GM23338 (cell line): ENCODE results near the gene COMMD8.

Experiments
- CREB1 ChIP-seq: fragments of 250-450 bp; sonication (Bioruptor Pico); IDR thresholded peaks from 2 replicates; pipeline ENCODE4 v1.5.0; 2020; ENCODE audit warnings: low read depth, mild to moderate bottlenecking, moderate library complexity
- EZH2 ChIP-seq: fragments of 200-600 bp; sonication (generic); IDR thresholded peaks from one replicate; pipeline ENCODE4 v1.8.0; 2017; ENCODE audit warnings: antibody characterized with exemption, mild to moderate bottlenecking, low read depth; ENCODE audit not compliant: unreplicated experiment
- EZH2phosphoT487 ChIP-seq: fragments of 200-600 bp; sonication (generic); IDR thresholded peaks from one replicate; pipeline ENCODE4 v1.8.1; 2018; ENCODE audit warnings: antibody characterized with exemption; ENCODE audit not compliant: unreplicated experiment
- JUNB ChIP-seq: IDR thresholded peaks from one replicate; pipeline ENCODE4 v1.6.1; 2016; ENCODE audit warnings: antibody characterized with exemption; ENCODE audit not compliant: unreplicated experiment
- NANOG ChIP-seq: IDR thresholded peaks from 2 replicates; pipeline ENCODE4 v1.6.1; 2016; ENCODE audit warnings: antibody characterized with exemption, borderline replicate concordance
- POLR2AphosphoS5 ChIP-seq: IDR thresholded peaks from 2 replicates; pipeline ENCODE4 v1.6.1; 2016; ENCODE audit warnings: antibody characterized with exemption, low read depth
- STAT1 ChIP-seq: IDR thresholded peaks from one replicate; pipeline ENCODE4 v1.6.1; 2016; ENCODE audit warnings: antibody characterized with exemption; ENCODE audit not compliant: unreplicated experiment
- ZNF114 ChIP-seq: fragments of 250-450 bp; sonication (Bioruptor Pico); IDR thresholded peaks from 2 replicates; pipeline ENCODE4 v1.5.0; 2020; ENCODE audit warnings: mild to moderate bottlenecking, moderate library complexity
- ZNF331 ChIP-seq: fragments of 250-450 bp; sonication (Bioruptor Pico); IDR thresholded peaks from 2 replicates; pipeline ENCODE4 v1.5.0; 2020; ENCODE audit warnings: low read depth, mild to moderate bottlenecking, moderate library complexity
- TF ChIP-seq, protein P1 (sequence below), 2 experiments: fragments of 200-600 bp in 1 of 2; sonication (generic) in 1 of 2; conservative IDR thresholded peaks; 2 replicates each; pipeline versions ENCODE4 v1.5.1 to v1.6.1; 2016 to 2017; ENCODE audit warnings: antibody characterized with exemption in 2 of 2, low read depth in 2 of 2, mild to moderate bottlenecking in 2 of 2, moderate library complexity in 1 of 2
- TF ChIP-seq, protein P2 (sequence below): IDR thresholded peaks from one replicate; pipeline ENCODE4 v1.6.1; 2018; ENCODE audit warnings: antibody characterized with exemption; ENCODE audit not compliant: unreplicated experiment
- TF ChIP-seq, protein P3 (sequence below): fragments of 250-450 bp; sonication (Bioruptor Pico); IDR thresholded peaks from 2 replicates; pipeline ENCODE4 v1.5.0; 2020; ENCODE audit warnings: mild to moderate bottlenecking, moderate library complexity

DNA sequence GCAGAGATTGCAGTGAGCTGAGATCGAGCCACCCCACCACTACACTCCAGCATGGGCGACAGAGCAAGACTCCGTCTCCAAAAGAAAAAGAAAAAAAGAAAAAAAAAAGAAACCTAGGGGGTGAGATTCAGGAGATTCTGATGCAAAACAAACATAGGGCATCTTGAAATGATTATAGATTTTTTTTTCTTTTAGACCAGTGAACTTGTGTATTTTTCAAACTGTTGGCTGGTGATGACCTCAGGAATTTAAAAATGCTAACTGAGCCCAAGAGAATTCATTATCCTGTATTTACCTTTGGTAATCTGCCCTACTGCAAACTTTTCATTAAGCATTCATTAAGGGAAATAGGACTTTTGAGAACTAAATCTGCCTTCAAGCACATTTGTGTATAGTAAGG, 42.2 kb upstream of the COMMD8 start:
- TF ChIP-seq, protein P1, sequence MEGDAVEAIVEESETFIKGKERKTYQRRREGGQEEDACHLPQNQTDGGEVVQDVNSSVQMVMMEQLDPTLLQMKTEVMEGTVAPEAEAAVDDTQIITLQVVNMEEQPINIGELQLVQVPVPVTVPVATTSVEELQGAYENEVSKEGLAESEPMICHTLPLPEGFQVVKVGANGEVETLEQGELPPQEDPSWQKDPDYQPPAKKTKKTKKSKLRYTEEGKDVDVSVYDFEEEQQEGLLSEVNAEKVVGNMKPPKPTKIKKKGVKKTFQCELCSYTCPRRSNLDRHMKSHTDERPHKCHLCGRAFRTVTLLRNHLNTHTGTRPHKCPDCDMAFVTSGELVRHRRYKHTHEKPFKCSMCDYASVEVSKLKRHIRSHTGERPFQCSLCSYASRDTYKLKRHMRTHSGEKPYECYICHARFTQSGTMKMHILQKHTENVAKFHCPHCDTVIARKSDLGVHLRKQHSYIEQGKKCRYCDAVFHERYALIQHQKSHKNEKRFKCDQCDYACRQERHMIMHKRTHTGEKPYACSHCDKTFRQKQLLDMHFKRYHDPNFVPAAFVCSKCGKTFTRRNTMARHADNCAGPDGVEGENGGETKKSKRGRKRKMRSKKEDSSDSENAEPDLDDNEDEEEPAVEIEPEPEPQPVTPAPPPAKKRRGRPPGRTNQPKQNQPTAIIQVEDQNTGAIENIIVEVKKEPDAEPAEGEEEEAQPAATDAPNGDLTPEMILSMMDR (conservative IDR thresholded peaks at IDR 0.05; ENCODE audit: low read depth in 2 of 2), result no peak
- TF ChIP-seq, protein P2, sequence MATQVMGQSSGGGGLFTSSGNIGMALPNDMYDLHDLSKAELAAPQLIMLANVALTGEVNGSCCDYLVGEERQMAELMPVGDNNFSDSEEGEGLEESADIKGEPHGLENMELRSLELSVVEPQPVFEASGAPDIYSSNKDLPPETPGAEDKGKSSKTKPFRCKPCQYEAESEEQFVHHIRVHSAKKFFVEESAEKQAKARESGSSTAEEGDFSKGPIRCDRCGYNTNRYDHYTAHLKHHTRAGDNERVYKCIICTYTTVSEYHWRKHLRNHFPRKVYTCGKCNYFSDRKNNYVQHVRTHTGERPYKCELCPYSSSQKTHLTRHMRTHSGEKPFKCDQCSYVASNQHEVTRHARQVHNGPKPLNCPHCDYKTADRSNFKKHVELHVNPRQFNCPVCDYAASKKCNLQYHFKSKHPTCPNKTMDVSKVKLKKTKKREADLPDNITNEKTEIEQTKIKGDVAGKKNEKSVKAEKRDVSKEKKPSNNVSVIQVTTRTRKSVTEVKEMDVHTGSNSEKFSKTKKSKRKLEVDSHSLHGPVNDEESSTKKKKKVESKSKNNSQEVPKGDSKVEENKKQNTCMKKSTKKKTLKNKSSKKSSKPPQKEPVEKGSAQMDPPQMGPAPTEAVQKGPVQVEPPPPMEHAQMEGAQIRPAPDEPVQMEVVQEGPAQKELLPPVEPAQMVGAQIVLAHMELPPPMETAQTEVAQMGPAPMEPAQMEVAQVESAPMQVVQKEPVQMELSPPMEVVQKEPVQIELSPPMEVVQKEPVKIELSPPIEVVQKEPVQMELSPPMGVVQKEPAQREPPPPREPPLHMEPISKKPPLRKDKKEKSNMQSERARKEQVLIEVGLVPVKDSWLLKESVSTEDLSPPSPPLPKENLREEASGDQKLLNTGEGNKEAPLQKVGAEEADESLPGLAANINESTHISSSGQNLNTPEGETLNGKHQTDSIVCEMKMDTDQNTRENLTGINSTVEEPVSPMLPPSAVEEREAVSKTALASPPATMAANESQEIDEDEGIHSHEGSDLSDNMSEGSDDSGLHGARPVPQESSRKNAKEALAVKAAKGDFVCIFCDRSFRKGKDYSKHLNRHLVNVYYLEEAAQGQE, result no peak
- TF ChIP-seq EZH2 (no peak), POLR2AphosphoS5 (no peak), EZH2phosphoT487 (no peak), JUNB (no peak), CREB1 (CRISPR knock-in tag) (no peak), ZNF331 (no peak), NANOG (no peak), ZNF114 (CRISPR knock-in tag) (no peak), STAT1 (no peak)
- TF ChIP-seq, protein P3, sequence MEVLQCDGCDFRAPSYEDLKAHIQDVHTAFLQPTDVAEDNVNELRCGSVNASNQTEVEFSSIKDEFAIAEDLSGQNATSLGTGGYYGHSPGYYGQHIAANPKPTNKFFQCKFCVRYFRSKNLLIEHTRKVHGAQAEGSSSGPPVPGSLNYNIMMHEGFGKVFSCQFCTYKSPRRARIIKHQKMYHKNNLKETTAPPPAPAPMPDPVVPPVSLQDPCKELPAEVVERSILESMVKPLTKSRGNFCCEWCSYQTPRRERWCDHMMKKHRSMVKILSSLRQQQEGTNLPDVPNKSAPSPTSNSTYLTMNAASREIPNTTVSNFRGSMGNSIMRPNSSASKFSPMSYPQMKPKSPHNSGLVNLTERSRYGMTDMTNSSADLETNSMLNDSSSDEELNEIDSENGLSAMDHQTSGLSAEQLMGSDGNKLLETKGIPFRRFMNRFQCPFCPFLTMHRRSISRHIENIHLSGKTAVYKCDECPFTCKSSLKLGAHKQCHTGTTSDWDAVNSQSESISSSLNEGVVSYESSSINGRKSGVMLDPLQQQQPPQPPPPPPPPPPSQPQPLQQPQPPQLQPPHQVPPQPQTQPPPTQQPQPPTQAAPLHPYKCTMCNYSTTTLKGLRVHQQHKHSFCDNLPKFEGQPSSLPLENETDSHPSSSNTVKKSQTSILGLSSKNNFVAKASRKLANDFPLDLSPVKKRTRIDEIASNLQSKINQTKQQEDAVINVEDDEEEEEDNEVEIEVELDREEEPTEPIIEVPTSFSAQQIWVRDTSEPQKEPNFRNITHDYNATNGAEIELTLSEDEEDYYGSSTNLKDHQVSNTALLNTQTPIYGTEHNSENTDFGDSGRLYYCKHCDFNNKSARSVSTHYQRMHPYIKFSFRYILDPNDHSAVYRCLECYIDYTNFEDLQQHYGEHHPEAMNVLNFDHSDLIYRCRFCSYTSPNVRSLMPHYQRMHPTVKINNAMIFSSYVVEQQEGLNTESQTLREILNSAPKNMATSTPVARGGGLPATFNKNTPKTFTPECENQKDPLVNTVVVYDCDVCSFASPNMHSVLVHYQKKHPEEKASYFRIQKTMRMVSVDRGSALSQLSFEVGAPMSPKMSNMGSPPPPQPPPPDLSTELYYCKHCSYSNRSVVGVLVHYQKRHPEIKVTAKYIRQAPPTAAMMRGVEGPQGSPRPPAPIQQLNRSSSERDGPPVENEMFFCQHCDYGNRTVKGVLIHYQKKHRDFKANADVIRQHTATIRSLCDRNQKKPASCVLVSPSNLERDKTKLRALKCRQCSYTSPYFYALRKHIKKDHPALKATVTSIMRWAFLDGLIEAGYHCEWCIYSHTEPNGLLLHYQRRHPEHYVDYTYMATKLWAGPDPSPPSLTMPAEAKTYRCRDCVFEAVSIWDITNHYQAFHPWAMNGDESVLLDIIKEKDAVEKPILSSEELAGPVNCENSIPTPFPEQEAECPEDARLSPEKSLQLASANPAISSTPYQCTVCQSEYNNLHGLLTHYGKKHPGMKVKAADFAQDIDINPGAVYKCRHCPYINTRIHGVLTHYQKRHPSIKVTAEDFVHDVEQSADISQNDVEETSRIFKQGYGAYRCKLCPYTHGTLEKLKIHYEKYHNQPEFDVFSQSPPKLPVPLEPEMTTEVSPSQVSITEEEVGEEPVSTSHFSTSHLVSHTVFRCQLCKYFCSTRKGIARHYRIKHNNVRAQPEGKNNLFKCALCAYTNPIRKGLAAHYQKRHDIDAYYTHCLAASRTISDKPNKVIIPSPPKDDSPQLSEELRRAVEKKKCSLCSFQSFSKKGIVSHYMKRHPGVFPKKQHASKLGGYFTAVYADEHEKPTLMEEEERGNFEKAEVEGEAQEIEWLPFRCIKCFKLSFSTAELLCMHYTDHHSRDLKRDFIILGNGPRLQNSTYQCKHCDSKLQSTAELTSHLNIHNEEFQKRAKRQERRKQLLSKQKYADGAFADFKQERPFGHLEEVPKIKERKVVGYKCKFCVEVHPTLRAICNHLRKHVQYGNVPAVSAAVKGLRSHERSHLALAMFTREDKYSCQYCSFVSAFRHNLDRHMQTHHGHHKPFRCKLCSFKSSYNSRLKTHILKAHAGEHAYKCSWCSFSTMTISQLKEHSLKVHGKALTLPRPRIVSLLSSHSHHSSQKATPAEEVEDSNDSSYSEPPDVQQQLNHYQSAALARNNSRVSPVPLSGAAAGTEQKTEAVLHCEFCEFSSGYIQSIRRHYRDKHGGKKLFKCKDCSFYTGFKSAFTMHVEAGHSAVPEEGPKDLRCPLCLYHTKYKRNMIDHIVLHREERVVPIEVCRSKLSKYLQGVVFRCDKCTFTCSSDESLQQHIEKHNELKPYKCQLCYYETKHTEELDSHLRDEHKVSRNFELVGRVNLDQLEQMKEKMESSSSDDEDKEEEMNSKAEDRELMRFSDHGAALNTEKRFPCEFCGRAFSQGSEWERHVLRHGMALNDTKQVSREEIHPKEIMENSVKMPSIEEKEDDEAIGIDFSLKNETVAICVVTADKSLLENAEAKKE (CRISPR knock-in tag), result no peak
